ENCODE results near the gene SIT1. TPM values are rescaled to one million over a fixed set of nuclear protein-coding genes. Genes with fewer than 3 reads are reported as not detected.

SIT1 gene
- total RNA-seq, 1 experiment from 2014 or later, result not detected

GRCh38 chr9:35636135-35636876, 14.4 kb downstream of the SIT1 start:
- H3K9me3 Mint-ChIP-seq (ENCODE audit: low read depth, unreplicated experiment), result peaks cover 2% of the 10 kb centered on the region
- CTCF ChIA-PET, result no interaction called here
- BruUV-seq (replicated peaks), result no TSS peak
- no peak overlapping the region for H3K4me3 Mint-ChIP-seq (ENCODE audit: low read depth, unreplicated experiment)
- H3K27me3 Mint-ChIP-seq (ENCODE audit: unreplicated experiment), result peaks cover 20% of the 10 kb centered on the region
- H3K27ac Mint-ChIP-seq (ENCODE audit: unreplicated experiment), result no peak overlapping the region
- peaks cover 5% of the 10 kb centered on the region for H3K36me3 Mint-ChIP-seq (ENCODE audit: insufficient read depth, unreplicated experiment)
- TF ChIP-seq CTCF (IDR thresholded peaks at IDR 0.05; ENCODE audit: unreplicated experiment), result no peak
- DNase-seq, result no peak
- H3K4me1 Mint-ChIP-seq (ENCODE audit: low read depth, unreplicated experiment), result no peaks in the 10 kb centered on the region
- intact Hi-C loops (cut with micrococcal nuclease; ENCODE audit: unreplicated experiment), result no loop called here

- Mint-ChIP-seq H3K9me3 (ENCODE audit: low read depth, unreplicated experiment) (peaks cover 2% of the 10 kb centered on the region), H3K4me1 (ENCODE audit: low read depth, unreplicated experiment) (no peaks in the 10 kb centered on the region), H3K27me3 (ENCODE audit: unreplicated experiment) (peaks cover 20% of the 10 kb centered on the region), H3K27ac (ENCODE audit: unreplicated experiment) (no peak overlapping the region), H3K4me3 (ENCODE audit: low read depth, unreplicated experiment) (no peak overlapping the region), H3K36me3 (ENCODE audit: insufficient read depth, unreplicated experiment) (peaks cover 5% of the 10 kb centered on the region)
- CTCF ChIA-PET, result no interaction called here
- BruUV-seq (replicated peaks), result no TSS peak
- TF ChIP-seq CTCF (IDR thresholded peaks at IDR 0.05; ENCODE audit: unreplicated experiment), result no peak
- DNase-seq, result no peak
- intact Hi-C loops (cut with micrococcal nuclease; ENCODE audit: unreplicated experiment), result no loop called here
Observed at GRCh38 chr9:35635730-35636129, 15.0 kb downstream of the SIT1 start.

- intact Hi-C loops (cut with micrococcal nuclease; ENCODE audit: unreplicated experiment), result no loop called here
Observed at GRCh38 chr9:35629597-35629996, 21.1 kb downstream of the SIT1 start.

GRCh38 chr9:35628389-35628991, 22.2 kb downstream of the SIT1 start:
- Mint-ChIP-seq H3K9me3 (ENCODE audit: low read depth, unreplicated experiment) (no peaks in the 10 kb centered on the region), H3K4me1 (ENCODE audit: low read depth, unreplicated experiment) (no peaks in the 10 kb centered on the region), H3K27me3 (ENCODE audit: unreplicated experiment) (no peaks in the 10 kb centered on the region), H3K4me3 (ENCODE audit: low read depth, unreplicated experiment) (no peak overlapping the region), H3K27ac (ENCODE audit: unreplicated experiment) (no peak overlapping the region), H3K36me3 (ENCODE audit: insufficient read depth, unreplicated experiment) (no peaks in the 10 kb centered on the region)
- TF ChIP-seq CTCF (IDR thresholded peaks at IDR 0.05; ENCODE audit: unreplicated experiment), result no peak
- no TSS peak for BruUV-seq (replicated peaks)
- intact Hi-C loops (cut with micrococcal nuclease; ENCODE audit: unreplicated experiment), result no loop called here
- DNase-seq, result no peak
- CTCF ChIA-PET, result no interaction called here

More at GRCh38 chr9:35629597-35629996, 21.1 kb downstream of the SIT1 start:
- no peaks in the 10 kb centered on the region for H3K27me3 Mint-ChIP-seq (ENCODE audit: unreplicated experiment)
- H3K36me3 Mint-ChIP-seq (ENCODE audit: insufficient read depth, unreplicated experiment), result no peaks in the 10 kb centered on the region
- BruUV-seq (replicated peaks), result no TSS peak
- DNase-seq, result no peak
- no peak overlapping the region for H3K27ac Mint-ChIP-seq (ENCODE audit: unreplicated experiment)
- H3K4me1 Mint-ChIP-seq (ENCODE audit: low read depth, unreplicated experiment), result no peaks in the 10 kb centered on the region
- TF ChIP-seq CTCF (IDR thresholded peaks at IDR 0.05; ENCODE audit: unreplicated experiment), result no peak
- no peaks in the 10 kb centered on the region for H3K9me3 Mint-ChIP-seq (ENCODE audit: low read depth, unreplicated experiment)
- CTCF ChIA-PET, result no interaction called here
- no peak overlapping the region for H3K4me3 Mint-ChIP-seq (ENCODE audit: low read depth, unreplicated experiment)
